WTC11 (cell line): ENCODE results near the gene SGF29.
"Not testable (repeated sequence)": the region's sequence is repeated elsewhere in the genome, so short reads cannot be mapped to it uniquely, and the experiment has no call there.

Experiments
- NFYB ChIP-seq: sonication (generic); formaldehyde crosslinking; conservative IDR thresholded peaks from 2 replicates; pipeline ENCODE4 v1.8.0; 2022; ENCODE audit warnings: low read depth, missing genetic modification reagents
- SP1 ChIP-seq: sonication (generic); formaldehyde crosslinking; conservative IDR thresholded peaks from 2 replicates; pipeline ENCODE4 v1.8.1; 2022; ENCODE audit warnings: missing genetic modification reagents
- TF ChIP-seq, protein P1 (sequence below): sonication (generic); formaldehyde crosslinking; IDR thresholded peaks from 2 replicates; pipeline ENCODE4 v1.8.1; 2022; ENCODE audit warnings: mild to moderate bottlenecking, moderate library complexity, missing genetic modification reagents
- TF ChIP-seq, protein P2 (sequence below): sonication (generic); formaldehyde crosslinking; IDR thresholded peaks from 2 replicates; pipeline ENCODE4 v1.8.0; 2022; ENCODE audit warnings: mild to moderate bottlenecking, missing genetic modification reagents
- TF ChIP-seq, protein P3 (sequence below): fragments of 200-600 bp; IDR thresholded peaks from 2 replicates; pipeline ENCODE4 v1.8.0; 2022; ENCODE audit warnings: antibody characterized with exemption
- TF ChIP-seq, protein P4 (sequence below): sonication (generic); formaldehyde crosslinking; IDR thresholded peaks from 2 replicates; pipeline ENCODE4 v1.8.1; 2023; ENCODE audit warnings: mild to moderate bottlenecking, moderate library complexity, missing genetic modification reagents

DNA sequence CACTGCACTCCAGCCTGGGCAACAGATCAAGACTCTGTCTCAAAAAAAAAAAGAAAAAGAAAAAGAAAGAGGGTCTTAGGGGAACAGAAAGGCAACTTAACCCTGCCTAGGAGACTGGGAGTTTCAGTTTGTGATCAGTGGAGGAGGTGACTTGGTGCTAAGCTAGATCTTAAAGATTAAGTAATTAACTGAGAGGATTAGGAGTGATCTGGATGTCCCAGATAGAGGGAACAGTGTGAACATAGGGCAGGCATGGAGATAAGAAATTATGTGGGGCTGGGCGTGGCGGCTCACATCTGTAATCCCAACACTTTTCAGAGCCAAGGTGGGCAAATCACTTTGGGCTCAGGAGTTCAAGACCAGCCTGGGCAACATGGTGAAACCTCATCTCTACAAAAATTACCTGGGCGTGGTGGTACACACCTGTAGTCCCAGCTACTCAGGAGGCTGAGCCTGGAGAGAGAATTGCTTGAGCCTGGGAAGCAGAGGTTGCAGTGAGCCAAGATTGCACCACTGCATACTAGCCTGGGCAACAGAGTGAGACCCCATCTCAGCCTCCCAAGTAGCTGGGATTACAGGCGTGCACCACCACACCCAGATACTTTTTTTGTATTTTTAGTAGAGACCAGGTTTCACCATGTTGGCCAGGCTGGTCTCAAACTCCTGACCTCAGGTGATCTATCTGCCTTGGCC is 12.7 kb downstream of the SGF29 start:
- not testable (repeated sequence) for TF ChIP-seq NFYB (CRISPR knock-in tag); SP1
- TF ChIP-seq, protein P1, sequence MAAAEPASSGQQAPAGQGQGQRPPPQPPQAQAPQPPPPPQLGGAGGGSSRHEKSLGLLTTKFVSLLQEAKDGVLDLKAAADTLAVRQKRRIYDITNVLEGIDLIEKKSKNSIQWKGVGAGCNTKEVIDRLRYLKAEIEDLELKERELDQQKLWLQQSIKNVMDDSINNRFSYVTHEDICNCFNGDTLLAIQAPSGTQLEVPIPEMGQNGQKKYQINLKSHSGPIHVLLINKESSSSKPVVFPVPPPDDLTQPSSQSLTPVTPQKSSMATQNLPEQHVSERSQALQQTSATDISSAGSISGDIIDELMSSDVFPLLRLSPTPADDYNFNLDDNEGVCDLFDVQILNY (CRISPR knock-in tag), result not testable (repeated sequence)
- TF ChIP-seq, protein P2, sequence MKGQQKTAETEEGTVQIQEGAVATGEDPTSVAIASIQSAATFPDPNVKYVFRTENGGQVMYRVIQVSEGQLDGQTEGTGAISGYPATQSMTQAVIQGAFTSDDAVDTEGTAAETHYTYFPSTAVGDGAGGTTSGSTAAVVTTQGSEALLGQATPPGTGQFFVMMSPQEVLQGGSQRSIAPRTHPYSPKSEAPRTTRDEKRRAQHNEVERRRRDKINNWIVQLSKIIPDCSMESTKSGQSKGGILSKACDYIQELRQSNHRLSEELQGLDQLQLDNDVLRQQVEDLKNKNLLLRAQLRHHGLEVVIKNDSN (CRISPR knock-in tag), result not testable (repeated sequence)
- TF ChIP-seq, protein P3, sequence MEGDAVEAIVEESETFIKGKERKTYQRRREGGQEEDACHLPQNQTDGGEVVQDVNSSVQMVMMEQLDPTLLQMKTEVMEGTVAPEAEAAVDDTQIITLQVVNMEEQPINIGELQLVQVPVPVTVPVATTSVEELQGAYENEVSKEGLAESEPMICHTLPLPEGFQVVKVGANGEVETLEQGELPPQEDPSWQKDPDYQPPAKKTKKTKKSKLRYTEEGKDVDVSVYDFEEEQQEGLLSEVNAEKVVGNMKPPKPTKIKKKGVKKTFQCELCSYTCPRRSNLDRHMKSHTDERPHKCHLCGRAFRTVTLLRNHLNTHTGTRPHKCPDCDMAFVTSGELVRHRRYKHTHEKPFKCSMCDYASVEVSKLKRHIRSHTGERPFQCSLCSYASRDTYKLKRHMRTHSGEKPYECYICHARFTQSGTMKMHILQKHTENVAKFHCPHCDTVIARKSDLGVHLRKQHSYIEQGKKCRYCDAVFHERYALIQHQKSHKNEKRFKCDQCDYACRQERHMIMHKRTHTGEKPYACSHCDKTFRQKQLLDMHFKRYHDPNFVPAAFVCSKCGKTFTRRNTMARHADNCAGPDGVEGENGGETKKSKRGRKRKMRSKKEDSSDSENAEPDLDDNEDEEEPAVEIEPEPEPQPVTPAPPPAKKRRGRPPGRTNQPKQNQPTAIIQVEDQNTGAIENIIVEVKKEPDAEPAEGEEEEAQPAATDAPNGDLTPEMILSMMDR, result not testable (repeated sequence)
- TF ChIP-seq, protein P4, sequence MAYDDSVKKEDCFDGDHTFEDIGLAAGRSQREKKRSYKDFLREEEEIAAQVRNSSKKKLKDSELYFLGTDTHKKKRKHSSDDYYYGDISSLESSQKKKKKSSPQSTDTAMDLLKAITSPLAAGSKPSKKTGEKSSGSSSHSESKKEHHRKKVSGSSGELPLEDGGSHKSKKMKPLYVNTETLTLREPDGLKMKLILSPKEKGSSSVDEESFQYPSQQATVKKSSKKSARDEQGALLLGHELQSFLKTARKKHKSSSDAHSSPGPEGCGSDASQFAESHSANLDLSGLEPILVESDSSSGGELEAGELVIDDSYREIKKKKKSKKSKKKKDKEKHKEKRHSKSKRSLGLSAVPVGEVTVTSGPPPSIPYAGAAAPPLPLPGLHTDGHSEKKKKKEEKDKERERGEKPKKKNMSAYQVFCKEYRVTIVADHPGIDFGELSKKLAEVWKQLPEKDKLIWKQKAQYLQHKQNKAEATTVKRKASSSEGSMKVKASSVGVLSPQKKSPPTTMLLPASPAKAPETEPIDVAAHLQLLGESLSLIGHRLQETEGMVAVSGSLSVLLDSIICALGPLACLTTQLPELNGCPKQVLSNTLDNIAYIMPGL, result not testable (repeated sequence)
